Stimulated activated naive CD8-positive, alpha-beta T cell treated with anti-CD3 and anti-CD28 coated beads, Interleukin-15, Interleukin-2, amounts not matched to agents 100 ng/mL and 50 ng/mL, for 24 hours (primary cell): ENCODE data around the gene OPRM1.

Experiments used
- H3K27ac Mint-ChIP-seq: one replicate; pipeline ENCODE4 v1.8.0; 2021; ENCODE audit warnings: mild to moderate bottlenecking, mixed read lengths
- H3K27me3 Mint-ChIP-seq: one replicate; pipeline ENCODE4 v1.8.0; 2021; ENCODE audit warnings: mixed read lengths
- H3K36me3 Mint-ChIP-seq: one replicate; pipeline ENCODE4 v1.8.0; 2021; ENCODE audit warnings: low read depth, mixed read lengths
- H3K4me1 Mint-ChIP-seq: one replicate; pipeline ENCODE4 v1.8.0; 2021; ENCODE audit warnings: low read depth, mixed read lengths
- H3K4me3 Mint-ChIP-seq: one replicate; pipeline ENCODE4 v1.8.0; 2021; ENCODE audit warnings: mild to moderate bottlenecking, mixed read lengths
- H3K9me3 Mint-ChIP-seq: one replicate; pipeline ENCODE4 v1.8.0; 2021; ENCODE audit warnings: mixed read lengths

Gene OPRM1

DNA sequence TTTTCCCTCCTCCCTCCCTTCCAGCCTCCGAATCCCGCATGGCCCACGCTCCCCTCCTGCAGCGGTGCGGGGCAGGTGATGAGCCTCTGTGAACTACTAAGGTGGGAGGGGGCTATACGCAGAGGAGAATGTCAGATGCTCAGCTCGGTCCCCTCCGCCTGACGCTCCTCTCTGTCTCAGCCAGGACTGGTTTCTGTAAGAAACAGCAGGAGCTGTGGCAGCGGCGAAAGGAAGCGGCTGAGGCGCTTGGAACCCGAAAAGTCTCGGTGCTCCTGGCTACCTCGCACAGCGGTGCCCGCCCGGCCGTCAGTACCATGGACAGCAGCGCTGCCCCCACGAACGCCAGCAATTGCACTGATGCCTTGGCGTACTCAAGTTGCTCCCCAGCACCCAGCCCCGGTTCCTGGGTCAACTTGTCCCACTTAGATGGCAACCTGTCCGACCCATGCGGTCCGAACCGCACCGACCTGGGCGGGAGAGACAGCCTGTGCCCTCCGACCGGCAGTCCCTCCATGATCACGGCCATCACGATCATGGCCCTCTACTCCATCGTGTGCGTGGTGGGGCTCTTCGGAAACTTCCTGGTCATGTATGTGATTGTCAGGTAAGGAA is at the start of gene OPRM1:
TSS of gene OPRM1 (plus strand) at position 10 of the 612 bp plus-strand sequence. CDS start at position 315, 305 bp downstream.
- H3K9me3 Mint-ChIP-seq, result peaks cover 4% of the 10 kb centered on the region

DNA sequence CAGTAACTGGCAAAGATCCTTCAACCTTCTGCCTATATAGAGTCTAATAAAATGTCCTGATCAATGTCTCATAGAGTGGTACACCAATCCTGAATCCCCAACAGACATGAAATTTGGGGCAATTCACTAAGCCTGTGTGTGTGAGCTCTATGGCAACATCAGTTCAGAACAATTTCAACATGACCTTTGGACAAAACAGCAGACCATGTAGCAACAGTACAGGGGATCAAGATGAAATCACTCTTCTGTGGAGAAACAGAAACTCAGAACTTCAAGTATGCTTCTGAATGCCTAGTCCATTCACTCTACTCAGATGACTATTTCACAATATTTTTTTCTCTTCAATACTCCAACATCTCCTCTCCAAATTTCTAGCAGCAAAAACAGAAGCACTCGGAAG is 49.1 kb upstream of the OPRM1 start:
- peaks cover 3% of the 10 kb centered on the region for H3K27me3 Mint-ChIP-seq
- H3K4me1 Mint-ChIP-seq, result no peaks in the 10 kb centered on the region
- no peaks in the 10 kb centered on the region for H3K9me3 Mint-ChIP-seq
- H3K27ac Mint-ChIP-seq, result no peak overlapping the region
- H3K4me3 Mint-ChIP-seq, result no peak overlapping the region
- H3K36me3 Mint-ChIP-seq, result no peaks in the 10 kb centered on the region

More for the DNA sequence above, at the start of gene OPRM1:
- no peaks in the 10 kb centered on the region for H3K36me3 Mint-ChIP-seq
- peaks cover 36% of the 10 kb centered on the region for H3K27me3 Mint-ChIP-seq
- H3K27ac Mint-ChIP-seq, result no peak within 1 kb of the TSS
- no peak within 1 kb of the TSS for H3K4me3 Mint-ChIP-seq
- H3K4me1 Mint-ChIP-seq, result no peaks in the 10 kb centered on the region

DNA sequence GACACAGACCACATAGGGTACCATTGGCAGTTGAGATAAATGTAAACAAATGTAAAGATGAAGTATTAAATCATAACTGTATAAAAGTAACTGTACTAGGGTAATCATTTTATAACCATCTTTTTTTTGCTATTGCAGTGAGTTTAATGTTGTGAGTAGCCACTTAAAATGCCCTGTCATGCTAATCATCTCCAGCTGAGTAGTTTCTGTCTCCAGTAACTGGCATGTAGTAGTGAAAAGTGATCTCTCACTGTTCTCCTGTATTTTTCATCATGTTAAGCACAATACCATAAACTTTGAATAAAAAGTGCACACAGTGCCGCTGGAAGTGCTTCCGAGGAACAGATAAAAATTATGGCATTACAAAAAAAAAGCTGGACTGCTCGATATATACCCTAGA is 45.0 kb upstream of the OPRM1 start:
- H3K4me3 Mint-ChIP-seq, result no peak overlapping the region
- no peaks in the 10 kb centered on the region for H3K36me3 Mint-ChIP-seq
- peaks cover 4% of the 10 kb centered on the region for H3K27me3 Mint-ChIP-seq
- no peak overlapping the region for H3K27ac Mint-ChIP-seq
- H3K9me3 Mint-ChIP-seq, result no peaks in the 10 kb centered on the region
- H3K4me1 Mint-ChIP-seq, result no peaks in the 10 kb centered on the region

DNA sequence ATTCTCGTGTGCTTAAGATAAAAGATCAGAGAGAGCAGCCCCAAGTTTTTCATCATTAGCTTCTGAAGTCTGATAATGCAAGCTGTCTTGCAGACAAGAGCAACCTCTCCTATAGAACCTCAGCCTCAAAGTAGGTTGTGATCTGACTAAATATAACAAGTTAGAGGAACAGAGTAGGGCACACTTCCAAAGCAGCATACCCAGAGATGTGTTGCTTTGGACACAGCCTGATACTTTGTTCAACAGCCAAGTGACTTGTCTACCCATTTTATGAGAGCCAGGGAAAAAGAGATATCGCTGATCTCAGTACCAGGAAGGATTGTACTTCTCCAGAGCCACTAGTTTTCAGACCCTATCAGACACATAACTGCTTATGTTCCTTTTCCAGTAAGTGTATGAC is 44.2 kb upstream of the OPRM1 start:
- no peak overlapping the region for H3K4me3 Mint-ChIP-seq
- no peaks in the 10 kb centered on the region for H3K9me3 Mint-ChIP-seq
- no peak overlapping the region for H3K27ac Mint-ChIP-seq
- no peaks in the 10 kb centered on the region for H3K36me3 Mint-ChIP-seq
- peaks cover 4% of the 10 kb centered on the region for H3K27me3 Mint-ChIP-seq
- H3K4me1 Mint-ChIP-seq, result no peaks in the 10 kb centered on the region

DNA sequence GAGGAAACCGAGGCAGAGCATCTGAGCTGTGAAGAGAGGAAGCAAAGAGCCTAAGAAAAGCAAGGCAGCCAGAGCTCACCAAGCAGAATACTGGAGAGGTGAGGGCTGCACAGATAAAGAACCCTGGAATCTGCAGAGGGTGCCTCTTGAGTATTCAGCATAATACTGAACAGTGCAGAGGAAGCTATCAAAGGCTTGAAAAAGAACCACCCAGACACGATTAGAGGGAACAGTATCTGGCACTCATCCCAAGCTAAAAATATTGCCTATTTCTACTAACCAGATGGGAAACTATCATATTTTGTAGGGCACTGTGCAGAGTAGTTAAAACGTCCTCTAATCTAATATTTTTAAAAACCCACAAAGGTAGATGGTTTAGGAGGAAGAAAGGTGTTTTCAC is 41.8 kb upstream of the OPRM1 start:
- no peak overlapping the region for H3K4me3 Mint-ChIP-seq
- peaks cover 4% of the 10 kb centered on the region for H3K27me3 Mint-ChIP-seq
- H3K9me3 Mint-ChIP-seq, result no peaks in the 10 kb centered on the region
- H3K36me3 Mint-ChIP-seq, result no peaks in the 10 kb centered on the region
- no peak overlapping the region for H3K27ac Mint-ChIP-seq
- H3K4me1 Mint-ChIP-seq, result no peaks in the 10 kb centered on the region

DNA sequence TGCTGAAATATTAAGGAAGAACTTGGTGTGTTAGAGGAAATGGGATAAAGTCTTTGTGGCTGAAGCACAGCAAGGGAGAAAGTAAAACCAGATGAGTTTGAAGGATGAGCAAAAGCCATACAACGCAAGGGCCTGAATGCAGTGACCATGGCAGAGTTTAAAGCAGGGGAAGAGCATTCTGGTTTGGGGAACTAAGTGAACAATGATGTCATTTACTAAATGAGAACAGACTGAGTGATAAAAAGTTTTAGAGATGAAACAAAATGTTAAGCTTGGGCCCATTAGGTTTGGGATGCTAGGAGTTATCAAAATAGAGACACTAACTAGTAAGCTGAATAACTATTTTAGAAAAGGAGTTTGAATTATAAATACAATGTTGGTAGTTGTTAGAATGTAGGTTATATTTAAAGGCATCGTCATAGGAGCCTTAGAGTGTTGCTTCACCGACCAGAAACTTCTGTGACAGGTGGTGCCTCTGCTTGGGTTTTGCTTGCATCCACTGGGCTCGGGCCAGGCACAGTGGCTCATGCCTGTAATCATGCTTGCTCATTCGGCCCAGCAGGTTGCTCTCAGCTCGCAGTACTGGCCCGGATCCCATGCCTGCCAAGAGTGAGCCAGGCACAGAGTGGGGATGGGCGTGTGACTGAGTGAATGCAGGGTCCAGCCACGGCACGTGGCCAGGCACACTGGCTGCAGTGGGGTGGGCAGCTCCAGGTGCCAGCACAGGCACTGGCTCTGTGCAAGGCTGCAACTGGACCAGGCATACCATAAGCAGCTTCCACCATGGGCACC is 37.4 kb upstream of the OPRM1 start:
- H3K27ac Mint-ChIP-seq, result no peak overlapping the region

DNA sequence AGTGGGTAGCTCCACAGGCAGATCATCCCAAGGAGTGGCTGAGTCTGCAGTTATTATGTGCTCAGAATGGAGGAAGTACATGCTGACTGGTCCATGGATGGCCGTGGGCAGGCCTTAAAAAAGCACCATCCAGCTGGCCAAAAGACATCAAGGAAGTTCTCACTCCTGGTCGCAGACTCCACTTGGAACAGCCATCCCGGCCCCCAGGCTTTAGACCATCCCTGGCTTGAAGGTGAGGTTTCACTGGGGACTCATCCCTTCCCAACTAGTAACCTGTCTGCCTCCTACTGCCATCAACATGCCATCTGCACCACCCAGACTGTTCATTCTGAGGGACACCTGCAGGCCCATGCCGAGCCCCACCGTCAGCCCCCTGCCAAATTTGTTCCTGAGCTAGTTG is 36.1 kb upstream of the OPRM1 start:
- Mint-ChIP-seq H3K9me3 (no peaks in the 10 kb centered on the region), H3K36me3 (no peaks in the 10 kb centered on the region), H3K27ac (no peak overlapping the region), H3K27me3 (peaks cover 16% of the 10 kb centered on the region), H3K4me3 (no peak overlapping the region), H3K4me1 (no peaks in the 10 kb centered on the region)

More for the DNA sequence above, 37.4 kb upstream of the OPRM1 start:
- Mint-ChIP-seq H3K4me1 (no peaks in the 10 kb centered on the region), H3K9me3 (no peaks in the 10 kb centered on the region), H3K27me3 (peaks cover 16% of the 10 kb centered on the region), H3K4me3 (no peak overlapping the region), H3K36me3 (no peaks in the 10 kb centered on the region)

DNA sequence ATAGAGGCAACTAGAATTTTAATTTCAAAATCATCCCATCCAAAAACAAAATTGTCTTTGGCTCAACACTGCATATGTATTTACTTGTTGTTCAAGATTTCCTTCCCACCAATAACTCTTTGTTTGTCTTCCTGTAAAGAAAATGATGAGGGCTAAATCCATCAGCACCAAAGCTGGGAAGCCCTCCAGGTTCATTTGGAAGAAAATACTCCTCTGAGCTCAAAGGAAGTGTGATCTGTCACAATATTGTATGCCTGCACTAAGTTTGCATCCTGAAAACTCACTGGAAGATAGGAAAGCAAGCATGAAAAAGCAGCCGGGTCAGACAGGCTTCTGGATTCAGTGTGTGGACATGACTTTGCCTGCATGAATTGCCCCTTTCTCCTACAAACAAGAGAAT is 28.7 kb upstream of the OPRM1 start:
- H3K9me3 Mint-ChIP-seq, result no peaks in the 10 kb centered on the region
- H3K27ac Mint-ChIP-seq, result no peak overlapping the region
- no peaks in the 10 kb centered on the region for H3K36me3 Mint-ChIP-seq
- no peaks in the 10 kb centered on the region for H3K4me1 Mint-ChIP-seq
- no peaks in the 10 kb centered on the region for H3K27me3 Mint-ChIP-seq
- no peak overlapping the region for H3K4me3 Mint-ChIP-seq

DNA sequence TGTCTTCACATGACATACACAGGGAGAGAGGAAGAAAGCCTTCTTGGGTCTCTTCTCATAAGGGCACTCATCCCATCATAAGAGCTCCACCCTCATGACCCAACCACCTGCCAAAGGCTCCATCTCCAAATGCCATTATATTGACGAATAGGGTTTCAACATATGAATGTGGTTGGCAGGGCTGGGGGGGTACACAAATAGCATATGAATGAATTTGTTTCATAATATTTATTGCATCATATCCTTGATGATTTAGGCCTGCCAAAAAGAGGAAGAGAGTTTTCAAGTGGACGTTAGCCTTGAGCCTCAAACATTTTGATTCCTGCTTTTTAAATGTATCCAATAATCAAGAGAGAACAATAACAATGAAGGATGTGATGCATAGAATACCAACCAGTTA is 26.2 kb upstream of the OPRM1 start:
- H3K27me3 Mint-ChIP-seq, result no peaks in the 10 kb centered on the region
- no peaks in the 10 kb centered on the region for H3K9me3 Mint-ChIP-seq
- no peak overlapping the region for H3K27ac Mint-ChIP-seq
- H3K36me3 Mint-ChIP-seq, result no peaks in the 10 kb centered on the region
- no peak overlapping the region for H3K4me3 Mint-ChIP-seq
- H3K4me1 Mint-ChIP-seq, result no peaks in the 10 kb centered on the region

DNA sequence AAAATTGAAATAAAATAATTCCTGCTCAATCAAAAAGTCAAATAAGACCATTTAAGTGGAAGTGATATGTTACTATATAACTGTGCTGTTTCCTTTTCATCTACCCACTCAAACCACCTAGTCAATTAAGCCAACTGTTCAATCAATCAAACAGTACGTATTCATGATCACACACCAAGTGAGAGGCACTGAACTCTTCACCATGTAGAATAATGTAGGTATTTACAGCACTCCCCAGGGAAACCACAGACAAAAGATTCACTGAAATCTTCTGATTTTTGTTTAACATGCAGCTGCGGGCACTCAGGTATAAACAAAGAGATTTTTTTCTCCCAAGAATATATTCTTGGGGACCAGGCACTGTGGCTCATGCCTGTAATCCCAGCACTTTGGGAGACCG is 21.3 kb upstream of the OPRM1 start:
- no peak overlapping the region for H3K27ac Mint-ChIP-seq
- H3K27me3 Mint-ChIP-seq, result no peaks in the 10 kb centered on the region
- H3K4me3 Mint-ChIP-seq, result no peak overlapping the region
- peaks cover 9% of the 10 kb centered on the region for H3K9me3 Mint-ChIP-seq
- H3K36me3 Mint-ChIP-seq, result no peaks in the 10 kb centered on the region
- H3K4me1 Mint-ChIP-seq, result no peaks in the 10 kb centered on the region

DNA sequence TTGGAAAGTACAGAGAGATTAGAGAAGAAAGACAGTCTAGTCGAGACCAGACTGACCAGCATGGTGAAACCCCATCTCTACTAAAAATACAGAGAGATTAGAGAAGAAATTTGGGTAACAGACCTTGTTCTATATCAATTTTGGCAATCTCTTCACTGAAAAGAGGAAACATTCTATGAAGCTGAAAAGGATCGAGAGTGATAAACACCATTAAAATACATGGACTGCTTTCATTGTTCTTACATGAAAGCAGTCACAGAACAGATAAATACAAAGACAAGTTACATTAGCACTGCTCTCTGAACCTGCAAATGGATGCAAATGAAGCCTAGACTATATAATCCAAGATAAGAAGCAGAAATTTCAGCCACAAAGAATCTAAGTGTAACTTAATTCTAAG is 8.4 kb upstream of the OPRM1 start:
- H3K27ac Mint-ChIP-seq, result no peak overlapping the region
- no peaks in the 10 kb centered on the region for H3K4me1 Mint-ChIP-seq
- H3K27me3 Mint-ChIP-seq, result peaks cover 4% of the 10 kb centered on the region
- no peaks in the 10 kb centered on the region for H3K36me3 Mint-ChIP-seq
- H3K4me3 Mint-ChIP-seq, result no peak overlapping the region
- peaks cover under 1% of the 10 kb centered on the region for H3K9me3 Mint-ChIP-seq

DNA sequence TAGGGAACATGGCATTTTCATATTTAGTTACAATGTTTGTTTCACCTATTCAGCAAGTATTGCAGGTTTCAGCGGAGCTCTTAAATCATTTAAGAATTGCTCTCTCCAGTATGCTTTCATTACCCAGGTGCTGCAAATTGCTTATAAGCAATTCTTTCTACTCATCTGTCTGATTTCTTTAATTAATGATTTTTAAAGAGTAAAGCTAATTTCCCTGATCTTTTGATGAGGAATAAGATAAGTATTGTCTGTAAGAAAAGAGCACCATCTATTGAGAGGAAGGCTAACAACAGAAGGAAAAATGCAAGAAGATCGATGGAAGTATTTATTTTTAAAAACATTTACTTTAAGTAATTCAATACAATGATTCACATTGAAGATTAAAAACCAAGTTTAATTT is 2.0 kb downstream of the OPRM1 start:
- Mint-ChIP-seq H3K9me3 (peaks cover 4% of the 10 kb centered on the region), H3K27me3 (peaks cover 36% of the 10 kb centered on the region), H3K4me1 (no peaks in the 10 kb centered on the region), H3K4me3 (no peak overlapping the region), H3K36me3 (no peaks in the 10 kb centered on the region), H3K27ac (no peak overlapping the region)

DNA sequence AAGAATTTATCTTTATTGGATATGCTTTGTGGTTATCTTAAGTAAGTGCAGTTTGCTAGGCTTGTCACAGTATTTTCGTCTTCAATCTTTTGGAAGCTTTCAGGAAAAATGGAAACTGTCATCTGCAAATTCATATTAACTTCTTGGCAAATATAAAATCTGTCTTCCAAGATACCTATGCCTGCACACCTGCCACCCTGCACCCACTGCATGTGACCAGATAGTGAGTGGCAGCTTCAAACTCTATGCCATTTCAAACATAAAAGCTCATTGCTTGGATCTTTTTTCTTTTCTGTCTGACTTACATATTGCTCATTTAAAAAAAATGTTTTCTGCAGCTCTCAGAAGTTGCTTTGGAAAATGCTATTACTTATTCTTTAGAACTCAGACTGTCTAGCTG is 14.1 kb downstream of the OPRM1 start:
- H3K4me1 Mint-ChIP-seq, result no peaks in the 10 kb centered on the region
- H3K27ac Mint-ChIP-seq, result no peak overlapping the region
- no peaks in the 10 kb centered on the region for H3K36me3 Mint-ChIP-seq
- H3K4me3 Mint-ChIP-seq, result no peak overlapping the region
- H3K27me3 Mint-ChIP-seq, result peaks cover 3% of the 10 kb centered on the region
- H3K9me3 Mint-ChIP-seq, result no peaks in the 10 kb centered on the region

DNA sequence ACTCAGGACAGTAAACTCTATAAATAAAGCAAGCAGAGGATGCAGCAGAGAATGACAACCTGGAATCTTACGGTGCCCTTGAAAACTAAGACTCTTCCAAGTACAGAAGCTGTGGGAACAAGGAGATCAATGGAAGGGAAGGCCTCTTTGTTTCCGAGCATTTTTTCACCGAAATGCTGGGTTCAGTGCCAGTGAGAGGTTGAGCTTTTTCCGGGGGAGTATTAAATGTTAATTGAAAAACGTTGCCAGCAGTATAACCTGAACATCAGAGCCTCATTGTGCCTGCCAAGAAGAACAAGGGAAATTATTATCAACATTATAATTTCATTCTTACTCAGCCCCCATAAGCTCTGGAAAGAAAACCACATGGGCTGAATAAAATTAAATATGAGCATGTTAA is 17.5 kb downstream of the OPRM1 start:
- peaks cover 3% of the 10 kb centered on the region for H3K27me3 Mint-ChIP-seq
- H3K4me1 Mint-ChIP-seq, result no peaks in the 10 kb centered on the region
- peaks cover 6% of the 10 kb centered on the region for H3K9me3 Mint-ChIP-seq
- no peaks in the 10 kb centered on the region for H3K36me3 Mint-ChIP-seq
- no peak overlapping the region for H3K4me3 Mint-ChIP-seq
- no peak overlapping the region for H3K27ac Mint-ChIP-seq

DNA sequence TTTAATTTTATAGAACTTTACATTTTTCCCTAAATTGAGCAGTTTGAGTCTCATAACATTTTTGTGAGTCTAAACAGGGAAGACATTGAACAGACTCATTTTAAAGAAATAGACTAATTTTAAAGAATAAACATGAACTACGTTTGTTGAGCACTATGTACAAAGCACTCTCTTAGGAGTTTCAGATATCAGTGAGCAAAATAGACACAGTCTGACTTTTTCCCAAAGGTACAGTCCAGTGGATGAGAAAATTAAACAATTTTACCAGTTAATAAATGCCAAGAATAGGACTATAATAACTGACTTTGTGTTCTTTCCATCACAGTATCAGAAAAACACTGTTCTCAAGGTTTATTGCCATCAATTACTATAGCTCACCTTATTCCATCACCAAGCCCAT is 18.1 kb downstream of the OPRM1 start:
- peaks cover 6% of the 10 kb centered on the region for H3K9me3 Mint-ChIP-seq
- no peaks in the 10 kb centered on the region for H3K36me3 Mint-ChIP-seq
- H3K4me1 Mint-ChIP-seq, result no peaks in the 10 kb centered on the region
- no peak overlapping the region for H3K4me3 Mint-ChIP-seq
- H3K27me3 Mint-ChIP-seq, result peaks cover 3% of the 10 kb centered on the region
- H3K27ac Mint-ChIP-seq, result no peak overlapping the region
